ENCODE results near the gene ZNF324. TPM values are rescaled to one million over a fixed set of nuclear protein-coding genes. Genes with fewer than 3 reads are reported as not detected.

The ZNF324 gene
- total and polyA plus RNA-seq, 2 of the 13 experiments (the other 11 are each of a cell fraction or from before 2014, with no cell fraction given): 1.1 to 4.7 TPM

DNA sequence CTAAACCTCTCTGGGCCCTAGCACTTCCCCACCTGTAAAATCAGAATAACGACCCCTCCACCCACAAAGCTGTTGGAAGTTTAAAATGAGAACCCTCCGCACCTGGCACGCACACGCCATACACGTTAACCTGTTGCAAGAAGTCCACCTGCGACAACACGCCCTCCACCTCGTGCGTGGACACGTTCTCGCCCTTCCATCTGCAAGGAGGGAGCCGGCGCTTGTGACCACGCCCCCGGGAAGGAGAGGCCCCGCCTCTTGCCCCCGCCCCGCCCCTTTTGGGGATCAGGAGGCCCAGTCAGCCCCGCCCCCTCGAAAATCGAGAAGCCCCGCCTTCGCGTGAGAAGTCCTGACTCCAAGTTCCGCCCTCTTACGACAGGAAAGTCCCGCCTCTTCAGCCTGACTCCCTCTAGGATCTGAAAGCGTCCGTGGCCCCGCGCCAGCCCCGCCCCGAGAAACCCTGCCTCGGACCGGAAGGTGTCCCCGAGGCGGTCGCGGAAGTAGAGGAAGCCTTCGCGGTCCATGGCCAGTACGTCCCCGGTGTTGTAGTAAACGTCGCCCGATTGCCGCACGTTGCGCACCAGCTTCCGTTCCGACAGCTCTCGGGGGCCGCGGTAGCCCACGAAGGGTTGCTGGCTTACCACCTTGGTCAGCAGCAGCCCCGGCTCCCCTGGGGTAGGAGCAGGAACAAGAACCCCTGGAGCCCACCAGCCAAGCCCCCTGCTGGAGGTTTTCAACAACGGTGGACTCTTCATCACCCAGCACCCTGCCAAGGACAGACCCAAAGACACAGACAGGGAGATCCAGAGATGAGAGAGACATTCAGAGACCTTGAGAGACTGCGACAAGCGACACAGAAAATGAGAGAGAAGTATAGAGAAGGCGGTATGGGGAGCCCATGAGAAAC lies 32.4 kb downstream of the ZNF324 start (continued):
- TF ChIP-seq SRY (CRISPR knock-in tag; IDR thresholded peaks at IDR 0.05) (0 out of 2 replicates have a peak, but pooled peaks have one; percentile 71), ZNF563 (CRISPR knock-in tag; IDR thresholded peaks at IDR 0.05) (0 out of 2 replicates have a peak, but pooled peaks have one; percentile 60), SP1 (IDR thresholded peaks at IDR 0.05) (no peak), SP1 (CRISPR knock-in tag; IDR thresholded peaks at IDR 0.05) (peak; percentile 93), PCBP2 (optimal IDR thresholded peaks at IDR 0.05; ENCODE audit: low read depth, low read length, poor library complexity, severe bottlenecking) (no peak), ZKSCAN5 (CRISPR knock-in tag; IDR thresholded peaks at IDR 0.05) (no peak), ZNF558 (CRISPR knock-in tag; IDR thresholded peaks at IDR 0.05; ENCODE audit: borderline replicate concordance) (no peak), SYNCRIP (IDR thresholded peaks at IDR 0.05; ENCODE audit: insufficient read depth, low read depth, low read length) (no peak), IRF2 (CRISPR knock-in tag; IDR thresholded peaks at IDR 0.05) (peak; percentile 98), ARNT2 (CRISPR knock-in tag; IDR thresholded peaks at IDR 0.05; ENCODE audit: low read depth) (peak; percentile 87; the same call in 1 of the 2 replicates), ZKSCAN8 (CRISPR knock-in tag; IDR thresholded peaks at IDR 0.05; ENCODE audit: borderline replicate concordance) (no peak), ZNF367 (CRISPR knock-in tag; IDR thresholded peaks at IDR 0.05; ENCODE audit: borderline replicate concordance) (no peak), SKI (IDR thresholded peaks at IDR 0.05; ENCODE audit: partially characterized antibody) (peak; percentile 77), NR1H2 (CRISPR knock-in tag; IDR thresholded peaks at IDR 0.05; ENCODE audit: borderline replicate concordance, low read depth) (no peak), NFKB2 (CRISPR knock-in tag; IDR thresholded peaks at IDR 0.05; ENCODE audit: borderline replicate concordance) (peak; percentile 77; the same call in 1 of the 2 replicates), U2AF1 (optimal IDR thresholded peaks at IDR 0.05; ENCODE audit: low read depth, low read length) (no peak), FOXK2 (IDR thresholded peaks at IDR 0.05) (peak; percentile 85)
- TF ChIP-seq, protein P1, sequence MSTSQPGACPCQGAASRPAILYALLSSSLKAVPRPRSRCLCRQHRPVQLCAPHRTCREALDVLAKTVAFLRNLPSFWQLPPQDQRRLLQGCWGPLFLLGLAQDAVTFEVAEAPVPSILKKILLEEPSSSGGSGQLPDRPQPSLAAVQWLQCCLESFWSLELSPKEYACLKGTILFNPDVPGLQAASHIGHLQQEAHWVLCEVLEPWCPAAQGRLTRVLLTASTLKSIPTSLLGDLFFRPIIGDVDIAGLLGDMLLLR (CRISPR knock-in tag; IDR thresholded peaks at IDR 0.05): peak; percentile 57; the same call in 1 of the 2 replicates
- TF ChIP-seq, protein P2, sequence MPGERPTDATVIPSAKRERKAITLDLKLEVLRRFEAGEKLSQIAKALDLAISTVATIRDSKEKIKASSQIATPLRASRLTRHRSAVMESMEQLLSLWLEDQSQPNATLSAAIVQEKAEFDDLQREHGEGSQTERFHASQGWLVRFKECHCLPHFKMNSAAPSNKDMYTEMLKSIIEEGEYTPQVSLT (CRISPR knock-in tag; IDR thresholded peaks at IDR 0.05; ENCODE audit: borderline replicate concordance, low read depth): no peak
- TF ChIP-seq, protein P3, sequence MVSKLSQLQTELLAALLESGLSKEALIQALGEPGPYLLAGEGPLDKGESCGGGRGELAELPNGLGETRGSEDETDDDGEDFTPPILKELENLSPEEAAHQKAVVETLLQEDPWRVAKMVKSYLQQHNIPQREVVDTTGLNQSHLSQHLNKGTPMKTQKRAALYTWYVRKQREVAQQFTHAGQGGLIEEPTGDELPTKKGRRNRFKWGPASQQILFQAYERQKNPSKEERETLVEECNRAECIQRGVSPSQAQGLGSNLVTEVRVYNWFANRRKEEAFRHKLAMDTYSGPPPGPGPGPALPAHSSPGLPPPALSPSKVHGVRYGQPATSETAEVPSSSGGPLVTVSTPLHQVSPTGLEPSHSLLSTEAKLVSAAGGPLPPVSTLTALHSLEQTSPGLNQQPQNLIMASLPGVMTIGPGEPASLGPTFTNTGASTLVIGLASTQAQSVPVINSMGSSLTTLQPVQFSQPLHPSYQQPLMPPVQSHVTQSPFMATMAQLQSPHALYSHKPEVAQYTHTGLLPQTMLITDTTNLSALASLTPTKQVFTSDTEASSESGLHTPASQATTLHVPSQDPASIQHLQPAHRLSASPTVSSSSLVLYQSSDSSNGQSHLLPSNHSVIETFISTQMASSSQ (IDR thresholded peaks at IDR 0.05; ENCODE audit: low read depth): peak; percentile 37; the same call in 1 of the 2 replicates
- TF ChIP-seq, protein P3 (CRISPR knock-in tag; IDR thresholded peaks at IDR 0.05; ENCODE audit: borderline replicate concordance): peak; percentile 79; the same call in 1 of the 2 replicates
- TF ChIP-seq, protein P4, sequence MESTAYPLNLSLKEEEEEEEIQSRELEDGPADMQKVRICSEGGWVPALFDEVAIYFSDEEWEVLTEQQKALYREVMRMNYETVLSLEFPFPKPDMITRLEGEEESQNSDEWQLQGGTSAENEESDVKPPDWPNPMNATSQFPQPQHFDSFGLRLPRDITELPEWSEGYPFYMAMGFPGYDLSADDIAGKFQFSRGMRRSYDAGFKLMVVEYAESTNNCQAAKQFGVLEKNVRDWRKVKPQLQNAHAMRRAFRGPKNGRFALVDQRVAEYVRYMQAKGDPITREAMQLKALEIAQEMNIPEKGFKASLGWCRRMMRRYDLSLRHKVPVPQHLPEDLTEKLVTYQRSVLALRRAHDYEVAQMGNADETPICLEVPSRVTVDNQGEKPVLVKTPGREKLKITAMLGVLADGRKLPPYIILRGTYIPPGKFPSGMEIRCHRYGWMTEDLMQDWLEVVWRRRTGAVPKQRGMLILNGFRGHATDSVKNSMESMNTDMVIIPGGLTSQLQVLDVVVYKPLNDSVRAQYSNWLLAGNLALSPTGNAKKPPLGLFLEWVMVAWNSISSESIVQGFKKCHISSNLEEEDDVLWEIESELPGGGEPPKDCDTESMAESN (CRISPR knock-in tag; conservative IDR thresholded peaks at IDR 0.05): peak; percentile 84
